ENCODE data around the gene THRAP3.

- TF ChIP-seq CTCF (IDR thresholded peaks at IDR 0.05) (no peak), POLR2A (IDR thresholded peaks at IDR 0.05) (no peak)
Measured at GRCh38 chr1:36212782-36213181, 11.5 kb upstream of the THRAP3 start.

All from thyroid gland (tissue), 4 donors.